Upper lobe of left lung (tissue), 4 donors: ENCODE results near the gene CMSS1.

Experiments used
- EP300 ChIP-seq, 4 donors: sonication (generic); formaldehyde crosslinking; IDR thresholded peaks; one replicate each; pipeline ENCODE4 v1.5.1; 2017; ENCODE audit warnings: antibody characterized with exemption in 4 of 4, control low read depth in 2 of 4
- POLR2A ChIP-seq, 4 donors: fragments of 450-650 bp; IDR thresholded peaks; one replicate each; pipeline ENCODE4 v1.5.1; 2016 to 2017; ENCODE audit warnings: antibody characterized with exemption in 4 of 4, mild to moderate bottlenecking in 2 of 4
- POLR2AphosphoS5 ChIP-seq, 2 donors: sonication (generic); formaldehyde crosslinking; IDR thresholded peaks; one replicate each; pipeline ENCODE4 v1.5.1; 2017; ENCODE audit warnings: antibody characterized with exemption in 2 of 2
- TF ChIP-seq, protein P1 (sequence below), 6 experiments: fragments of 450-650 bp in 4 of 6; fragments of 200-600 bp in 2 of 6; sonication (generic) in 2 of 6; IDR thresholded peaks; one replicate each; pipeline ENCODE4 v1.5.1; 2016 to 2019; ENCODE audit warnings: antibody characterized with exemption in 6 of 6

DNA sequence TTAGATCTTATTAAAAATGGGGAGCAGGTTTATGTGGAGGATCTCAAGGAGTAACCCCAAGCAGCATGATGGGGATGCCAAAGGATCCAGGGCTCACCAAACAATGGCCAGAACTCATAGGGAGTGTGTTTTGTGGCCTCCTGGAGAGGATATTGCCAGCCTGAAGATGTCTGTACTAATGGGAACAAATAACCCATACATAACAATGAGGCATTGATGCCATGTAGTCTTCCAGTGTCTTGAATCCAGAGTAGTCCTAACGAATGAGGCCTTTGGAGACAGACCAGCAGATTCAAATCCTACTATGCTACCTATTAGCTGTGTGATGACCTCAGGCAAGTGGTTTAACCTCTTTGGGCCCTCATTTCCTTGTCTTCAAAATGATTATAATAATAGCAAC lies 45.0 kb upstream of the CMSS1 start:
- TF ChIP-seq POLR2A (IDR thresholded peaks at IDR 0.05) = no peak
- TF ChIP-seq EP300 (IDR thresholded peaks at IDR 0.05) = no peak
- TF ChIP-seq, protein P1, sequence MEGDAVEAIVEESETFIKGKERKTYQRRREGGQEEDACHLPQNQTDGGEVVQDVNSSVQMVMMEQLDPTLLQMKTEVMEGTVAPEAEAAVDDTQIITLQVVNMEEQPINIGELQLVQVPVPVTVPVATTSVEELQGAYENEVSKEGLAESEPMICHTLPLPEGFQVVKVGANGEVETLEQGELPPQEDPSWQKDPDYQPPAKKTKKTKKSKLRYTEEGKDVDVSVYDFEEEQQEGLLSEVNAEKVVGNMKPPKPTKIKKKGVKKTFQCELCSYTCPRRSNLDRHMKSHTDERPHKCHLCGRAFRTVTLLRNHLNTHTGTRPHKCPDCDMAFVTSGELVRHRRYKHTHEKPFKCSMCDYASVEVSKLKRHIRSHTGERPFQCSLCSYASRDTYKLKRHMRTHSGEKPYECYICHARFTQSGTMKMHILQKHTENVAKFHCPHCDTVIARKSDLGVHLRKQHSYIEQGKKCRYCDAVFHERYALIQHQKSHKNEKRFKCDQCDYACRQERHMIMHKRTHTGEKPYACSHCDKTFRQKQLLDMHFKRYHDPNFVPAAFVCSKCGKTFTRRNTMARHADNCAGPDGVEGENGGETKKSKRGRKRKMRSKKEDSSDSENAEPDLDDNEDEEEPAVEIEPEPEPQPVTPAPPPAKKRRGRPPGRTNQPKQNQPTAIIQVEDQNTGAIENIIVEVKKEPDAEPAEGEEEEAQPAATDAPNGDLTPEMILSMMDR (IDR thresholded peaks at IDR 0.05) = no peak
- TF ChIP-seq POLR2AphosphoS5 (IDR thresholded peaks at IDR 0.05) = no peak
